Testis (tissue), 2 donors: ENCODE measurements around the gene HS6ST3.

ENCODE experiments used
- POLR2A ChIP-seq: fragments of 450-650 bp; IDR thresholded peaks from one replicate; pipeline ENCODE4 v1.6.1; 2017; ENCODE audit warnings: antibody characterized with exemption, mild to moderate bottlenecking, moderate library complexity
- TF ChIP-seq, protein P1 (sequence below), 3 experiments: fragments of 450-650 bp in 2 of 3; fragments of 200-600 bp in 1 of 3; sonication (generic) in 1 of 3; IDR thresholded peaks; one replicate each; pipeline ENCODE4 v1.5.1; 2016 to 2019; ENCODE audit warnings: antibody characterized with exemption in 3 of 3, mild to moderate bottlenecking in 2 of 3, moderate library complexity in 1 of 3

DNA sequence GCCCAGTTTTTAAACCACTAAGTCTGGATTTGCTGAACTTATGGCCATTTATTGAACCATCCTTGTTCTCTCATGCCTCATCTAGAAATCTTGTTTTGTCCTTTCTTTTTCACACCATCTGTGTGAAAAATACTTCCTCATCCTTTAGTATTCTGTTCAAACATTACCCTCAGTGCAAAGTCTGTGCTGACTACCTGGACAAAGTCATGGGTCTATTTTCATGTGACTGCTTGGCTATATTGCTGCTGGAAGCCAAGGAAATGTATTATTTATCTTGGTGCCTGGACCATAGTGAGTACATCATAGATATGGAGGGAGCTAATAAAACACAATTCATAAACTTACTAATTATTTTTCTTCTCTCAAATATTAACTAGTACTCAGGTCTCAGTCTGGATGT, 591.9 kb downstream of the HS6ST3 start:
- no peak for TF ChIP-seq POLR2A
- TF ChIP-seq, protein P1, sequence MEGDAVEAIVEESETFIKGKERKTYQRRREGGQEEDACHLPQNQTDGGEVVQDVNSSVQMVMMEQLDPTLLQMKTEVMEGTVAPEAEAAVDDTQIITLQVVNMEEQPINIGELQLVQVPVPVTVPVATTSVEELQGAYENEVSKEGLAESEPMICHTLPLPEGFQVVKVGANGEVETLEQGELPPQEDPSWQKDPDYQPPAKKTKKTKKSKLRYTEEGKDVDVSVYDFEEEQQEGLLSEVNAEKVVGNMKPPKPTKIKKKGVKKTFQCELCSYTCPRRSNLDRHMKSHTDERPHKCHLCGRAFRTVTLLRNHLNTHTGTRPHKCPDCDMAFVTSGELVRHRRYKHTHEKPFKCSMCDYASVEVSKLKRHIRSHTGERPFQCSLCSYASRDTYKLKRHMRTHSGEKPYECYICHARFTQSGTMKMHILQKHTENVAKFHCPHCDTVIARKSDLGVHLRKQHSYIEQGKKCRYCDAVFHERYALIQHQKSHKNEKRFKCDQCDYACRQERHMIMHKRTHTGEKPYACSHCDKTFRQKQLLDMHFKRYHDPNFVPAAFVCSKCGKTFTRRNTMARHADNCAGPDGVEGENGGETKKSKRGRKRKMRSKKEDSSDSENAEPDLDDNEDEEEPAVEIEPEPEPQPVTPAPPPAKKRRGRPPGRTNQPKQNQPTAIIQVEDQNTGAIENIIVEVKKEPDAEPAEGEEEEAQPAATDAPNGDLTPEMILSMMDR (IDR thresholded peaks at IDR 0.05): no peak
